HG02973 (cell line): Measurements from ENCODE around the gene YPEL5.
"Not testable (repeated sequence)": the region's sequence is repeated elsewhere in the genome, so short reads cannot be mapped to it uniquely, and the experiment has no call there.

Experiments
- ATAC-seq: cut with Tn5 transposase; IDR thresholded peaks from one replicate; pipeline ENCODE4 v1.9.1; 2021; ENCODE audit warnings: moderate library complexity; ENCODE audit not compliant: unreplicated experiment

YPEL5 gene

GRCh38 chr2:30136764-30137444, 9.9 kb upstream of the YPEL5 start:
- ATAC-seq: no peak

GRCh38 chr2:30139131-30139870, 7.5 kb upstream of the YPEL5 start:
- ATAC-seq: peak; percentile 73

GRCh38 chr2:30141136-30141535, 5.7 kb upstream of the YPEL5 start:
- ATAC-seq: no peak

GRCh38 chr2:30144260-30144659, 2.5 kb upstream of the YPEL5 start:
- ATAC-seq: no peak

GRCh38 chr2:30144951-30145350, 1.9 kb upstream of the YPEL5 start:
- ATAC-seq: not testable (repeated sequence)

GRCh38 chr2:30145826-30146336, 926 bp upstream of the YPEL5 start:
- no peak for ATAC-seq

GRCh38 chr2:30147196-30147714, 448 bp downstream of the YPEL5 start:
- ATAC-seq: peak; percentile 1

GRCh38 chr2:30147715-30148610, 1.2 kb downstream of the YPEL5 start:
- peak; percentile 20 for ATAC-seq

GRCh38 chr2:30148850-30149249, 2.0 kb downstream of the YPEL5 start:
- ATAC-seq: no peak

- ATAC-seq: no peak
Measured at GRCh38 chr2:30149513-30149912, 2.7 kb downstream of the YPEL5 start.

- no peak for ATAC-seq
Measured at GRCh38 chr2:30149976-30150375, 3.2 kb downstream of the YPEL5 start.

GRCh38 chr2:30150786-30151185, 4.0 kb downstream of the YPEL5 start:
- ATAC-seq: no peak

- ATAC-seq: no peak
Measured at GRCh38 chr2:30152385-30152784, 5.6 kb downstream of the YPEL5 start.

- no peak for ATAC-seq
Measured at GRCh38 chr2:30155202-30155601, 8.4 kb downstream of the YPEL5 start.

GRCh38 chr2:30155889-30156658, 9.3 kb downstream of the YPEL5 start:
- no peak for ATAC-seq

GRCh38 chr2:30157616-30158015, 10.8 kb downstream of the YPEL5 start:
- ATAC-seq: no peak

- no peak for ATAC-seq
Measured at GRCh38 chr2:30159766-30160165, 13.0 kb downstream of the YPEL5 start.

GRCh38 chr2:30161929-30162706, 15.3 kb downstream of the YPEL5 start:
- no peak for ATAC-seq

- no peak for ATAC-seq
Measured at GRCh38 chr2:30162806-30163205, 16.0 kb downstream of the YPEL5 start.
